ENCODE results near the gene BATF. TPM values are rescaled to one million over a fixed set of nuclear protein-coding genes. Genes with fewer than 3 reads are reported as not detected.

Gene BATF
- total RNA-seq, 1 experiment from 2014 or later = 55.7 TPM

GRCh38 chr14:75533791-75534555 is 11.7 kb downstream of the BATF start:
- Histone ChIP-seq H3K79me2 (ENCODE audit: low read depth) (peaks cover 45% of the 10 kb centered on the region), H3K27ac (peak overlapping the region; percentile 95), H2AFZ (no peak overlapping the region), H3K9me3 (ENCODE audit: insufficient read depth, low read depth) (peaks cover 3% of the 10 kb centered on the region; the same call in 1 of the 2 replicates), H3K4me1 (replicated peaks; ENCODE audit: insufficient read depth) (peaks cover 61% of the 10 kb centered on the region), H3K4me2 (no peak overlapping the region; the same call in 1 of the 2 replicates), H3K36me3 (ENCODE audit: low read depth) (peaks cover 33% of the 10 kb centered on the region), H3K27me3 (ENCODE audit: insufficient read depth, low read depth) (no peaks in the 10 kb centered on the region), H3K4me3 (no peak overlapping the region), H3K9me2 (ENCODE audit: insufficient read depth) (0 out of 2 replicates have a peak, but pooled peaks cover 5% of the 10 kb centered on the region), H4K20me1 (ENCODE audit: insufficient read depth) (no peaks in the 10 kb centered on the region), H3F3A (ENCODE audit: insufficient read depth, low read depth) (peaks cover 50% of the 10 kb centered on the region)
- intact Hi-C loops (cut with micrococcal nuclease; ENCODE audit: unreplicated experiment) = no loop called here
- BruUV-seq (replicated peaks) = no TSS peak
- TF ChIP-seq EZH2 (IDR thresholded peaks at IDR 0.05; ENCODE audit: low read depth) (no peak), CTCF (conservative IDR thresholded peaks at IDR 0.05) (no peak)
- no peak for DNase-seq
- ChIA-PET CTCF (interaction anchor here (0.6 kb wide), 1 partner anchor 11 kb away, joined by 3 read pairs; no protein-coding TSS in a partner anchor), POLR2A (ENCODE audit: unreplicated experiment) (no interaction called here)

- CTCF ChIA-PET = interaction anchor here (0.5 to 2.0 kb wide), 9 partner anchors 12 to 1113 kb away, joined by 3 to 8 read pairs (median 6); no protein-coding TSS in a partner anchor
- no peak for TF ChIP-seq EZH2 (IDR thresholded peaks at IDR 0.05; ENCODE audit: low read depth)
- TF ChIP-seq CTCF (conservative IDR thresholded peaks at IDR 0.05) = no peak
These were observed 13.1 kb downstream of the BATF start for GRCh38 chr14:75535164-75535898.

GRCh38 chr14:75537071-75537470 is 14.8 kb downstream of the BATF start:
- H4K20me1 ChIP-seq (ENCODE audit: insufficient read depth) = no peaks in the 10 kb centered on the region
- H3K9me2 ChIP-seq (ENCODE audit: insufficient read depth) = 0 out of 2 replicates have a peak, but pooled peaks cover 5% of the 10 kb centered on the region
- no peak for DNase-seq
- peaks cover 18% of the 10 kb centered on the region for H3K36me3 ChIP-seq (ENCODE audit: low read depth)
- no peaks in the 10 kb centered on the region for H3K27me3 ChIP-seq (ENCODE audit: insufficient read depth, low read depth)
- peaks cover 3% of the 10 kb centered on the region; the same call in 1 of the 2 replicates for H3K9me3 ChIP-seq (ENCODE audit: insufficient read depth, low read depth)
- H2AFZ ChIP-seq = no peak overlapping the region
- peak overlapping the region; percentile 95 for H3K27ac ChIP-seq
- peak overlapping the region; percentile 27 for H3K4me2 ChIP-seq
- POLR2A ChIA-PET (ENCODE audit: unreplicated experiment) = no interaction called here
- peaks cover 40% of the 10 kb centered on the region for H3F3A ChIP-seq (ENCODE audit: insufficient read depth, low read depth)
- CTCF ChIA-PET = no interaction called here
- H3K4me1 ChIP-seq (replicated peaks; ENCODE audit: insufficient read depth) = peaks cover 45% of the 10 kb centered on the region
- TF ChIP-seq EZH2 (IDR thresholded peaks at IDR 0.05; ENCODE audit: low read depth) (no peak), CTCF (conservative IDR thresholded peaks at IDR 0.05) (no peak)
- no peak overlapping the region for H3K4me3 ChIP-seq
- intact Hi-C loops (cut with micrococcal nuclease; ENCODE audit: unreplicated experiment) = loop anchor here (2.0 kb wide), 1 partner anchor 18 kb away; no protein-coding TSS in a partner anchor
- no TSS peak for BruUV-seq (replicated peaks)
- peaks cover 41% of the 10 kb centered on the region for H3K79me2 ChIP-seq (ENCODE audit: low read depth)

More at GRCh38 chr14:75535164-75535898, 13.1 kb downstream of the BATF start:
- DNase-seq = no peak
- Histone ChIP-seq H3F3A (ENCODE audit: insufficient read depth, low read depth) (peaks cover 50% of the 10 kb centered on the region), H3K79me2 (ENCODE audit: low read depth) (peaks cover 43% of the 10 kb centered on the region), H3K9me3 (ENCODE audit: insufficient read depth, low read depth) (peaks cover 3% of the 10 kb centered on the region; the same call in 1 of the 2 replicates), H3K36me3 (ENCODE audit: low read depth) (peaks cover 29% of the 10 kb centered on the region), H3K4me2 (peak overlapping the region; percentile 62), H3K9me2 (ENCODE audit: insufficient read depth) (0 out of 2 replicates have a peak, but pooled peaks cover 5% of the 10 kb centered on the region), H4K20me1 (ENCODE audit: insufficient read depth) (no peaks in the 10 kb centered on the region), H3K4me3 (no peak overlapping the region), H3K4me1 (replicated peaks; ENCODE audit: insufficient read depth) (peaks cover 61% of the 10 kb centered on the region), H2AFZ (no peak overlapping the region), H3K27ac (peak overlapping the region; percentile 95), H3K27me3 (ENCODE audit: insufficient read depth, low read depth) (no peaks in the 10 kb centered on the region)
- intact Hi-C loops (cut with micrococcal nuclease; ENCODE audit: unreplicated experiment) = no loop called here
- POLR2A ChIA-PET (ENCODE audit: unreplicated experiment) = interaction anchor here (0.5 to 1.0 kb wide), 9 partner anchors 9 to 447 kb away, joined by 3 to 21 read pairs (median 10); partner anchors contain the start of gene TGFB3
- no TSS peak for BruUV-seq (replicated peaks)
